HCT116 (cell line): ENCODE data around the gene CDKN1A. TPM values are rescaled to one million over a fixed set of nuclear protein-coding genes. Genes with fewer than 3 reads are reported as not detected.
A peak's percentile ranks its signal among the peaks of the same experiment; 100 is the strongest.

Experiments used
- ATAC-seq: fragments of 200-7000 bp; cut with Tn5 transposase; 2 replicates; pipeline ENCODE4 v1.9.1; 2020; ENCODE audit warnings: mild to moderate bottlenecking, moderate library complexity
- BruUV-seq: library from RNA; stranded (reverse); fragments of 400-500 nt; replicated peaks from 2 replicates; lab custom pipeline; 2021; lab: Mats Ljungman, UMichigan
- CTCF ChIA-PET: fragments of 300-600 bp; sonication (Branson Sonifier 250); formaldehyde crosslinking; loops from one replicate; lab custom pipeline; 2021; ENCODE audit warnings: antibody characterized with exemption; lab: Charles Lee
- POLR2A ChIA-PET: fragments of 300-600, 350-600 bp; sonication (Branson Sonifier 250); formaldehyde crosslinking; loops from one replicate; lab custom pipeline; 2021; ENCODE audit warnings: antibody characterized with exemption; lab: Charles Lee
- RAD21 ChIA-PET, 2 experiments: fragments of 300-600 bp; sonication (Branson Sonifier 250); formaldehyde crosslinking; loops; one replicate each; lab custom pipeline; 2023; ENCODE audit warnings: low total read pairs in 2 of 2; ENCODE audit not compliant: uncharacterized antibody in 2 of 2, unreplicated experiment in 2 of 2, low non-redundant PET in 1 of 2; lab: Charles Lee
- DNase-seq: peaks from one replicate; pipeline ENCODE4 v3.0.0-alpha.2; 2010; ENCODE audit warnings: low read depth, low spot score
- H2AFZ ChIP-seq: fragments of 200-600 bp; shearing (Covaris generic), sonication (generic); 2 replicates; pipeline ENCODE4 v1.6.1; 2017; ENCODE audit warnings: low read depth, mixed run types, mixed read lengths, antibody characterized with exemption, low read length; ENCODE audit not compliant: poor library complexity, severe bottlenecking
- H3K27ac ChIP-seq: 2 replicates; pipeline ENCODE4 v1.5.1; 2012; ENCODE audit warnings: low read depth, low read length
- H3K27me3 ChIP-seq: fragments of 200-600 bp; sonication (generic); 2 replicates; pipeline ENCODE4 v1.6.1; 2016; ENCODE audit warnings: mixed run types, low read length, mixed read lengths; ENCODE audit not compliant: insufficient read depth
- H3K36me3 ChIP-seq, 2 experiments: fragments of 200-500 bp in 1 of 2; fragments of 200-600 bp in 1 of 2; sonication (Bioruptor generic) in 1 of 2; sonication (generic) in 1 of 2; 2 replicates each; pipeline versions ENCODE4 v1.5.1 to v1.6.1; 2014 to 2016; ENCODE audit warnings: low read length in 2 of 2, inconsistent platforms in 1 of 2, mixed read lengths in 1 of 2, mixed run types in 1 of 2; ENCODE audit not compliant: insufficient read depth in 2 of 2, control insufficient read depth in 1 of 2
- H3K4me1 ChIP-seq, 2 experiments: fragments of 200-600 bp in 1 of 2; sonication (generic) in 1 of 2; 2 replicates each; pipeline versions ENCODE4 v1.5.1 to v1.6.1; 2012 to 2017; ENCODE audit warnings: low read length in 2 of 2, inconsistent platforms in 1 of 2, mild to moderate bottlenecking in 1 of 2, mixed read lengths in 1 of 2, mixed run types in 1 of 2, moderate library complexity in 1 of 2; ENCODE audit not compliant: insufficient read depth in 2 of 2, control insufficient read depth in 1 of 2
- H3K4me2 ChIP-seq: fragments of 200-600 bp; sonication (generic); 2 replicates; pipeline ENCODE4 v1.6.1; 2017; ENCODE audit warnings: mixed run types, low read length, mixed read lengths
- H3K4me3 ChIP-seq, 2 experiments: fragments of 200-600 bp in 1 of 2; sonication (generic) in 1 of 2; replicated peaks in 1 of 2; 2 replicates each; pipeline ENCODE4 v1.5.1; 2011 to 2016; ENCODE audit warnings: low read length in 2 of 2, control low read depth in 1 of 2, low read depth in 1 of 2, mild to moderate bottlenecking in 1 of 2, mixed read lengths in 1 of 2, mixed run types in 1 of 2
- H3K79me2 ChIP-seq: fragments of 200-600 bp; sonication (generic); 2 replicates; pipeline ENCODE4 v1.6.1; 2017; ENCODE audit warnings: mild to moderate bottlenecking, mixed run types, low read length, moderate library complexity, mixed read lengths; ENCODE audit not compliant: insufficient read depth
- H3K9ac ChIP-seq: fragments of 200-600 bp; sonication (generic); 2 replicates; pipeline ENCODE4 v1.6.1; 2016; ENCODE audit warnings: low read length, mixed read lengths
- H3K9me2 ChIP-seq: fragments of 200-600 bp; sonication (generic), shearing (Covaris generic); 2 replicates; pipeline ENCODE4 v1.6.1; 2017; ENCODE audit warnings: mixed run types, mild to moderate bottlenecking, moderate library complexity; ENCODE audit not compliant: insufficient read depth
- H3K9me3 ChIP-seq, 2 experiments: fragments of 200-500 bp in 1 of 2; fragments of 200-600 bp in 1 of 2; sonication (Bioruptor generic) in 1 of 2; sonication (generic) in 1 of 2; 2 replicates each; pipeline ENCODE4 v1.6.1; 2014 to 2017; ENCODE audit warnings: low read length in 2 of 2, mixed read lengths in 2 of 2, inconsistent platforms in 1 of 2, low read depth in 1 of 2, mild to moderate bottlenecking in 1 of 2, mixed run types in 1 of 2, moderate library complexity in 1 of 2; ENCODE audit not compliant: control insufficient read depth in 1 of 2, insufficient read depth in 1 of 2
- H4K20me1 ChIP-seq: fragments of 200-600 bp; sonication (generic), shearing (Covaris generic); 2 replicates; pipeline ENCODE4 v1.6.1; 2017; ENCODE audit warnings: mixed run types, mild to moderate bottlenecking, moderate library complexity; ENCODE audit not compliant: insufficient read depth
- CBX3 ChIP-seq: IDR thresholded peaks from 2 replicates; pipeline ENCODE4 v1.6.1; 2012; ENCODE audit warnings: low read depth
- ELF1 ChIP-seq: IDR thresholded peaks from 2 replicates; pipeline ENCODE4 v1.6.1; 2012; ENCODE audit warnings: low read depth, borderline replicate concordance
- POLR2AphosphoS5 ChIP-seq: IDR thresholded peaks from 2 replicates; pipeline ENCODE4 v1.6.1; 2011; ENCODE audit warnings: mild to moderate bottlenecking, low read depth, low read length, moderate library complexity
- RAD21 ChIP-seq: IDR thresholded peaks from 2 replicates; pipeline ENCODE4 v1.6.1; 2012; ENCODE audit warnings: low read depth, mild to moderate bottlenecking
- SP1 ChIP-seq: IDR thresholded peaks from 2 replicates; pipeline ENCODE4 v1.6.1; 2012; ENCODE audit warnings: low read depth
- YY1 ChIP-seq: IDR thresholded peaks from 2 replicates; pipeline ENCODE4 v1.6.1; 2011; ENCODE audit warnings: low read length, low read depth, moderate library complexity, mild to moderate bottlenecking; ENCODE audit not compliant: insufficient replicate concordance; ENCODE audit errors: extremely low read depth
- intact Hi-C: fragments of 100-400 bp; cut with micrococcal nuclease; formaldehyde crosslinking; loops from 2 replicates; pipeline ENCODE4 v1.10.0; 2022
- total RNA-seq: library from RNA; stranded (reverse); gene quantifications from one replicate; pipeline ENCODE4 v1.2.1, GENCODE V29; 2021; ENCODE audit not compliant: unreplicated experiment
- TF ChIP-seq, protein P1 (sequence below): IDR thresholded peaks from 2 replicates; pipeline ENCODE4 v1.6.1; 2012; ENCODE audit warnings: low read depth

The CDKN1A gene
- total RNA-seq, 1 experiment from 2014 or later = 179 TPM

DNA sequence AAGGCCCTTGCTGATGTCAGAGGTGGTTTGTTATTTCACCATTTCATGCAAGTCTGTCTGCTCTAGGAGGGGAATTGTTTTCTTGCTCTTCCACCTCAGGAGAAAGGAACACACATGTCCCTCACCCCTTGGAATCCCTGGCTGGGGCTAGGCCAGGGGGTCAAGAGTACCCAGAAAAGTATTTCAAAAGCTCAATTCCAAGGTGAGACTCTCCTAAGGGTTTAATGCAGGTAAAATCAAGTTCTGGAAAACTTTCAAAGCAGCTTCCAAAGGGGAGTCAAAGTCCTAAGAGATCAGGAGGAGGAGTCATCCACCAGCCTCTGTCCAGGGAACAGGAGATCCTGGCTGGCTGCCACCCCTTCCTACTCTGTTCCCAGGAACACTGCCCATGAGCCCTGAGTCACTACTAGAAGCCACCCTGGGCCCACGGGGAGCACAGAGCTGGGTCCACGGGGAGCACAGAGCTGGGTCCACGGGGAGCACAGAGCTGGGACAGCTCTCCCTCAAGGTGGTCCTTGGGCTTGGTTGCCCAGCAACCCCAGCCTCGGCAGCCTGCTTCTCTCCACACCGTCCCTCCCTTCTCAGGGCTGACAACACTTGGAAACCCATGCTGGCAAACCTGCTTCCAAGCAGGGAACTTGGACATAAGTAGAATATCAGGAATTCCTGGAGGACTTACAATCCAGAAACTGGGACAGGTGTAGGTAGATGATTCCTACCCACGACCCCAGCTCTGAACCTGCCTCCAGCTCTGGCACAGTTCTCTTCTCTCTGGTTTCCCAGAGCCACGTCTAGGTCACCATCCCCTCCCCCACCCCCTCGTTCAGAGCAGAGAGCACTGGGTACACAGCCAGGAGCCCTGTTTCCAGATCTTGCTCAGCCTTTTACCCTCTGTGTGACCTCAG, 35.3 kb upstream of the CDKN1A start:
- no peak for DNase-seq
- peak overlapping the region; percentile 20; the same call in 1 of the 2 replicates for H3K9ac ChIP-seq
- no peaks in the 10 kb centered on the region for H4K20me1 ChIP-seq
- CTCF ChIA-PET = interaction anchor here (1.2 kb wide), 1 partner anchor 28 kb away, joined by 5 read pairs; no protein-coding TSS in a partner anchor
- no peaks in the 10 kb centered on the region for H3K79me2 ChIP-seq
- H3K4me2 ChIP-seq = peak overlapping the region; percentile 66
- no peaks in the 10 kb centered on the region for H3K9me3 ChIP-seq
- intact Hi-C loops = loop anchor here (1.0 kb wide), 1 partner anchor 37 kb away; no protein-coding TSS in a partner anchor
- BruUV-seq = no TSS peak
- H3K9me2 ChIP-seq = no peaks in the 10 kb centered on the region
- H3K27me3 ChIP-seq = no peaks in the 10 kb centered on the region
- no peaks in the 10 kb centered on the region for H3K36me3 ChIP-seq
- H3K4me3 ChIP-seq = no peak overlapping the region
- peaks cover 19 to 28% of the 10 kb centered on the region in 2 experiments; a peak in 3 of 4 replicates for H3K4me1 ChIP-seq
- RAD21 ChIA-PET = no interaction called here
- TF ChIP-seq CBX3 (no peak), YY1 (peak; percentile 8), SP1 (0 out of 2 replicates have a peak, but pooled peaks have one; percentile 16), RAD21 (no peak), ELF1 (no peak), POLR2AphosphoS5 (peak; percentile 43; the same call in 1 of the 2 replicates)
- TF ChIP-seq, protein P1, sequence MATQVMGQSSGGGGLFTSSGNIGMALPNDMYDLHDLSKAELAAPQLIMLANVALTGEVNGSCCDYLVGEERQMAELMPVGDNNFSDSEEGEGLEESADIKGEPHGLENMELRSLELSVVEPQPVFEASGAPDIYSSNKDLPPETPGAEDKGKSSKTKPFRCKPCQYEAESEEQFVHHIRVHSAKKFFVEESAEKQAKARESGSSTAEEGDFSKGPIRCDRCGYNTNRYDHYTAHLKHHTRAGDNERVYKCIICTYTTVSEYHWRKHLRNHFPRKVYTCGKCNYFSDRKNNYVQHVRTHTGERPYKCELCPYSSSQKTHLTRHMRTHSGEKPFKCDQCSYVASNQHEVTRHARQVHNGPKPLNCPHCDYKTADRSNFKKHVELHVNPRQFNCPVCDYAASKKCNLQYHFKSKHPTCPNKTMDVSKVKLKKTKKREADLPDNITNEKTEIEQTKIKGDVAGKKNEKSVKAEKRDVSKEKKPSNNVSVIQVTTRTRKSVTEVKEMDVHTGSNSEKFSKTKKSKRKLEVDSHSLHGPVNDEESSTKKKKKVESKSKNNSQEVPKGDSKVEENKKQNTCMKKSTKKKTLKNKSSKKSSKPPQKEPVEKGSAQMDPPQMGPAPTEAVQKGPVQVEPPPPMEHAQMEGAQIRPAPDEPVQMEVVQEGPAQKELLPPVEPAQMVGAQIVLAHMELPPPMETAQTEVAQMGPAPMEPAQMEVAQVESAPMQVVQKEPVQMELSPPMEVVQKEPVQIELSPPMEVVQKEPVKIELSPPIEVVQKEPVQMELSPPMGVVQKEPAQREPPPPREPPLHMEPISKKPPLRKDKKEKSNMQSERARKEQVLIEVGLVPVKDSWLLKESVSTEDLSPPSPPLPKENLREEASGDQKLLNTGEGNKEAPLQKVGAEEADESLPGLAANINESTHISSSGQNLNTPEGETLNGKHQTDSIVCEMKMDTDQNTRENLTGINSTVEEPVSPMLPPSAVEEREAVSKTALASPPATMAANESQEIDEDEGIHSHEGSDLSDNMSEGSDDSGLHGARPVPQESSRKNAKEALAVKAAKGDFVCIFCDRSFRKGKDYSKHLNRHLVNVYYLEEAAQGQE = no peak
- TF ChIP-seq, all 23 proteins: peak for 3
- POLR2A ChIA-PET = interaction anchor here (1.0 to 1.3 kb wide), 5 partner anchors 11 to 44 kb away, joined by 3 to 10 read pairs (median 3); partner anchors contain the start of gene CDKN1A
- Histone ChIP-seq H2AFZ (peak overlapping the region; percentile 66), H3K27ac (peak overlapping the region; percentile 17; the same call in 1 of the 2 replicates)
- peak; percentile 85 for ATAC-seq
